Cortex of kidney (tissue), 1 donor: ENCODE results near the gene TIAM2.
"Not testable (repeated sequence)": the region's sequence is repeated elsewhere in the genome, so short reads cannot be mapped to it uniquely, and the experiment has no call there.

Source experiments
- DNase-seq: peaks from one replicate; lab custom pipeline; 2025; lab: John Stamatoyannopoulos, UW

Gene TIAM2

DNA sequence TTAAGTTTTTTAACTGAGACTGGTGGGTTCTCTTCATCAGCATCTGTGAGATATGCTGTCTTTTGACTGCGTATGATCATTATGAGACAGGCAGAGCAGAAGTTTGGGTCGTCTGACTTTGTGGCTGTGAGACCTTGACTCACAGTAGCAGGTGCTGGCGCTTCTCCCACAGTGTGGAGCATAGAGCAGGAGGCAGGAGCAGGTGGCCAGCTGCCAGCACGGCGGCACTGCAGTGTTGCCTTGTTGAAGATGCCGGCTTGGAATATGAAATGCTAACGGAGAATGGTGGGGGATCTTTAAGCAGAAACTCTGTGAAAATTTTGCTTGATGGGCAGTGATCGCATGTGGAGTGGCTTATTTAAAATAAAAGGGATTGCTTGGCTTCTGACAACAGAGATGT is 105.0 kb downstream of the TIAM2 start:
- no peak for DNase-seq

DNA sequence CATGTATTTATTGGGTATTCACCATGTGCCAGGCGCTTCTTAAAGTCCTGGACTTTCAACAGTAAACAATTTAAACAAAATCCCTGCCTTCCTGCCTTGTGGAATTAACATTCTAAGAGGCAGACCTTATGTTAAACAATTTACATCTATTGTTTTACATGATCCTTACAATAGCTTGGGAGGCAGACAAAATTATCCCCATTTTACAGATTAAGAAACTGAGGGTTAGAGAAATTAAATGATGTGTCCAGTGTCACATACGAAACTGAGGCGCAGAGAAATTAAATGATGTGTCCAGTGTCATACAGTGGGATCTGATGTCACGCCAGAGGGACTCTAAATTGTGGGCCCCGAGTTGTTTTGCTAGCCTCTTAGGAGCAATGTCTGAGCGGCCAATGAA is 105.5 kb downstream of the TIAM2 start:
- DNase-seq, result no peak

DNA sequence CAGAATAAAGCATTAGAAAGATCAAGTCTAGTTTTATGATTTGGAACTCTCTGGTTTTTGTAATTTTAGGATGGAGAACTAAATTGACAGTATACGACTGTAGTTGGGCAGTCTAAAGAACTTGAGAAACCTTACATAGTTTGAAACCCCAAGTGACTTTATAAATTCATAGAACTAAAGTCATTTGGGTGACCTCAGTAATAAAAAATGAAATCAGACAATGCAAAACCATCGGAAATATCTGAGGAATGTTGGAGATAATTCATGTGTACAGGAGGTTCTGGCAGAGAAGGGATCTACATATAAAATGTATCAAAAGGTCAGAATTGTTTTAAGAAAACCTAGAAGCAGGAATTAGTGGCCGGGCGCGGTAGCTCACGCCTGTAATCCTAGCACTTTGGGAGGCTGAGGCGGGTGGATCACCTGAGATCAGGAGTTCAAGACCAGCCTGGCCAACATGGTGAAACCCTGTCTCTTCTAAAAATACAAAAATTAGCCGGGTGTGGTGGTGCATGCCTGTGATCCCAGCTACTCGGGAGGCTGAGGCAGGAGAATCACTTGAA is 108.0 kb downstream of the TIAM2 start:
- not testable (repeated sequence) for DNase-seq

DNA sequence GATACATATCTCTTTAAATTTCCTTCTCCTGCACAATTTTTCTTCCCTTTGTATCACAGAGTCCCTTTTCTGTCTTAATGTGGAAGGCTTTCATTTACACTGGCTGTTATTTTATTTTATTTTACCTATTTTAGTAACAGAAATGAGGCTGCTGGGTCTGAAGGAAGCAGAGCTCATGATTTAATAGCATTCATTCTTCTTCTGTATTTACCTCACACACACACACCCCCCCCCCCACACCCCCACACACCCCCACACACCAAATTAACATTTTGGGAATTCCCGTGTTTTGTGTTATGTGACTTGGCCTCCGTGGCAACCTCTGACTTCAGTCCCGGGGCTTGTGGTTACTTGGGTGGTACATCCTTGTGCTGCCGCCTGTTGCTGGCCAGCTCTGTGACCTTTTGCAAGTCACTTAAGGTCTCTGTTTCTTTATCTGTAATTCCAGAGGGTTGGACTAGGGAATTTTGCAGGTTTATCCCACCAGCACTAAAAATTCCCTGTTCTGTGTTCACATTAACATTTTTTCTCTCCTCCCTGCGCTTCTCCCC is 108.8 kb downstream of the TIAM2 start:
- DNase-seq, result no peak

DNA sequence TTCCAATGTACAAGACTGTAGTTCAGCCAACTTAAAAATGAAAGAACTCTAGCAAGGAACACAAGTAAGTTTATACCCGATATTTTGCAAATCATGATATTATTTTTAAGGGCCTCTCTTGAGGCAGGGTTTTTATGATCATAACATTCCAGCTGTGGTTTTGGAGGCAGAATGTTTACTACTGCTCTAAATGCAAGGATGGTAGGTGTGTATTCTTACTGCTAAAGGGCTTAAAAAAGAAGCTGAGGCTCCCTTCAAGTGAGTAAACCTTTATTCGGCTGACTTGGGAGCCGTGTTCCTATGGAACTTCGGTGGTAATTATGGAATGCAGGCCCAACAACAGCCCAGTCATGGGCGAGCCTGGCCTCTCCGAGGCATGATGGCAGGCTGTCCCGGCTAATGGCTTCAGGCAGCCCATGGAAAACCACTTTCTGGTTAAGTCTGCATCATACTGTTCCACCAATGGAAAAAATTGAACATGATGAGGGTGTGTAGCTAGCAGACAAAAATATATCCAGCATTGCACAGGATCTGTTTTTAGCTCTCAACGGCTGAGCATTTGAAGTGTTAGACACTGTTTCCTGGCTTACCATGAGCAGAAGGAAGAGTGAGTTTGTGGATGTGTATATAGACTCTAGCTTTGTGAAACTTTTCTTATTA is 111.5 kb downstream of the TIAM2 start:
- DNase-seq, result no peak

DNA sequence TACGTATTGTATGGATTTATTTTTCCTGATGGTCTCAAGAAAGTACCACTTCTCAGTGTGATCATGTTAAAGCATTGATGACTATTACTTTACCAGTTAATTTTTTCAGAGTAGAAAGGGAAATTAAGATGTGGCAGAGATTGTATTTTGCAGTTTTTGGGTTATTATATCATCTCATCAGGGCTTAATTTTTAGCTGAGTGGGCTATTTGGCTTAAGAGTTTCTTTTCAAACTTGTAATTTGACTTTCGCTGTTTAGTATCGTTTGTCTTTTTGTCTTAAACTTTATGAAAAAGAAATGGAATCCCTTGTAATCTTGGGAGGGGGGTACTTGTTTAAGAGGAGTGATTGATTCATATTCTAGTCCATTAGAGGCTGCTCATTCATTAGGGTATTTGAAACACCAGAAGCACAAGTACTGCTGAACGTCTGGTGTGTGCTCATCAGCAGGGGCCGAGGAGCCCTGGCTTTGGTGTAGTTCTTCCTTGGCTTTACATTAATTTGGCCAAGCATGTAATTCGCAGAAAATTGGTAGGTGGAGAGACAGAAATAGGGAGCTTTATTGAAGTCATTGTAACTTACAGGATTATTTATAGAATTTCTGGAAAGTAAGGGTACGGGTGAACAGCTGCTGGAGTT is 112.4 kb downstream of the TIAM2 start:
- no peak for DNase-seq

DNA sequence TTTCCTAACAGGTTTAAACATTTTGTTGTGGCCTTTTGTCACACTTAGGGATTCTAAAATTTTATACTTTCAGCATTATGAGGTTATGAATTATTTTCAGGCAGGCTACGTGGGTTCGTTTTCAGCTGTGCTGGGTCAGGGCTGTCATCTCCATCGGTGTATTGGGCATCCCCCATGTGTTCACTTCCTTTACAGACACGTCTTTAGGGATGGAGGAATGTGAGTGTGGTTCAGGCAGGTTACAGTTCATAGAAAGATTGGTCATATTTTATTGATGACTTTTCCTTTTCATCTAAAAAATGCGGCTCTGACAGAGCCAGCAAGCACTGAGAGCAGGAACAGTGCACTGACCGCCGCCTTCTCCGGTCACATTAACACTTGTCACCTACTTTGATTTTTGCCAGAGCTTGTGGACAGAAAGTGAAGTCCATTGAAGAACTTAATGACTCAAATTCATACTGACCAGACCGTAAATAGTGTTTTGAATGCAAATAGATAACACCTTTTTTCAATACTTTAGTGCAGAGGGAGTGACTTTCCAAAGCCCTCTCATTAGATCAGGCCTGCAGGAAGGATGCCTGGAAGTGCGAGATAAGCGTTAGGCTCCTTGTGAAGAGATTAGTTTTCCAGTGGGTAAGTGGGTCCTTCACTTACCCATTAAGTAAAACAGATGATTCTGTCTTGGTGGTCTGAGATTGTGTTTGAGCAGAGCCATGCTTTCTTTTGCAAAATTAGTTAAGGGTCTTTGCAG is 113.1 kb downstream of the TIAM2 start:
- DNase-seq, result no peak

DNA sequence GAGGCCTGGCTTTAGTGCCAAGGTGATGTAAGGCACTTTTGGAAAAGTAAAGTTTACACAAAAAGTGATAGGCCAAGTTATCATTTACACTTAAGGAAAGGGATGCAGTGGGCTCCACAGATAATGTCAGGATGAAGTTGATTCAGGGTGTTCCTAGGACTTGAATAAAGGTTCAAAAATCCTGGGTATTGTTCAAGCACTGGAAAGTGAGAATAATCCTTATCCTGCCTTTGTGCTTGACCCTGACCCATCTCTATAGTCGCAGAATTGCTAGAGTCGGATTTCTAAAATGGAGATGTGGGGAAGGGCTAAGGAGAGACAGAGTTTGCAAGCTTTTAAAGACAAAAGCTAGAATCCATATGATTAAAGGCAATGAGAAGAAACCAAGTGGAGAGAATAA is 115.6 kb downstream of the TIAM2 start:
- no peak for DNase-seq

DNA sequence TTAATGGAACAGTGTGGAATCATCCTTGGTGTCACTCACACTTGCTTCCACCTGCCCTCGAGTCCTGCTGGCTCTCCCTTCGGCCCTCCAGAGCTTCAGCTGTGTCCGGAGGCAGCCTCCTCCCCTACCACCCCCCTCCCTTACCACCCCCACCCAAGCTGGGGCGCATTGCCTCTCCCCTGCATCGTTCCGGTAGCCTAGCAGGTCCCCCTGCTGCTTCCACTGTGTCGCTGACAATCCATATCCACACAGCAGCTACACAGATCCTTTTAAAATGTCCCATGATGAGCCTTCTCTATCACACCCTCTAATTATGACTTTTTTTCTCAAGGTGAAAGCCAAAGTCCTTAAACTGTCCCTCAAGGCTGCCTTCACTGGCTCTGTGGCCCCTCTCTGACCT is 117.6 kb downstream of the TIAM2 start:
- no peak for DNase-seq

DNA sequence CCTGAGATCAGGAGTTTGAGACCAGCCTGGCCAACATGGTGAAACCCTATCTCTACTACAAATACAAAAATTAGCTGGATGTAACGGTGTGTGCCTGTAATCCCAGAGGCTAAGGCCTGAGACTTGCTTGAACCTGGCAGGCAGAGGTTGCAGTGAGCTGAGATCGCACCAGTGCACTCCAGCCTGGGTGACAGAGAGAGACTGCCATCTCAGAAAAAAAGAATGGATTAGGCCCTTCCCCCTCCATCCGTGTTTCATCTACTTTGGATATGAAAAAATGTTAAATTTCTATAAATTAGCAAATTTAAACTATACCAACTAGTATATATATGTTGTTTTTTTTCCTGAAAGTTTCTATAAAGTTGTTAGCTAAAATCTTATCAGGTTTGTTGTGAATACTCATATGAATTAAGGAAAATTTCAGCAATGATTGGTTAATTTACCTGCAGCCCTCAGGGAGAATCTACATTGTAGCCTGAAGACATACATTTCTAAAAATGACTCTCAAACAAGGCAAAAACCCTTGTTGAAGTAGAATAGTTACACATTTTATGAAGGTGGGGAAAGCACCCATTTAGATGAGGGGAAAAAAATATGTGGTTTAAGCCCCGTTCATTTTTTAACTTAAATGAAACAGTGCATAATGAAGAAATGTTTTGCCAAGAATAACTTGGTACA is 120.9 kb downstream of the TIAM2 start:
- no peak for DNase-seq

DNA sequence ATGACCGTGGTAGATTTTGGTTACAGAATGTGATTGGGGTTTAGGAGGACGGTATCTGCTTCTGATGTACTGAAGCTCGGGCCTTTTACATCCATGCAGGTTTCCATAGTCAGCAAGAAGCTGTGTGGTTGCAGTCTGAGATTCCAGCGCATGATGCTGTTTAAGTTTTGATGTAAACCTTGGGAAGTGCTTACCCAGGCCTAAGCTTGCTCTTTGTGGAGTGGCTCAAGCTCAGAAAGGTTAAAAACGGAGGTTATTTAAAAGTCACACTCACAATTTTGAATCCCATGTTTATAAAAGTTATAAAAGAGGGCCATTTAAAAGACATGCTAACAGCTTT is 121.4 kb downstream of the TIAM2 start:
- DNase-seq, result no peak

DNA sequence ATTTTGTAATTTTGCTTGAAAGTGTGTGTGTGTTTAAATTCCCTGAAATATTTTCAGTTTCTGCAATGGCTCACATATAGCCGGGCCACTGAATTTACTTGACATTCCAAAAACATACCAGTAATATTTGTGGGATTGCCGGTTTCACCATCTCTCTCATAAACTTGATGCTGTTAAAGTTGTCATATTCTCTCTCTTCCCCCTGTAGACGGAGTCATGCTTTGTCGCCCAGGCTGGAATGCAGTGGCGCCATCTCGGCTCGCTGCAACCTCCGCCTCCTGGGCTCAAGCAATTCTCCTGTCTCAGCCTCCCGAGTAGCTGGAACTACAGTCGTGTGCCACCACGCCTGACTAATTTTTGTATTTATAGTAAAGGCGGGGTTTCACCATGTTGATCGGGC is 122.1 kb downstream of the TIAM2 start:
- no peak for DNase-seq

DNA sequence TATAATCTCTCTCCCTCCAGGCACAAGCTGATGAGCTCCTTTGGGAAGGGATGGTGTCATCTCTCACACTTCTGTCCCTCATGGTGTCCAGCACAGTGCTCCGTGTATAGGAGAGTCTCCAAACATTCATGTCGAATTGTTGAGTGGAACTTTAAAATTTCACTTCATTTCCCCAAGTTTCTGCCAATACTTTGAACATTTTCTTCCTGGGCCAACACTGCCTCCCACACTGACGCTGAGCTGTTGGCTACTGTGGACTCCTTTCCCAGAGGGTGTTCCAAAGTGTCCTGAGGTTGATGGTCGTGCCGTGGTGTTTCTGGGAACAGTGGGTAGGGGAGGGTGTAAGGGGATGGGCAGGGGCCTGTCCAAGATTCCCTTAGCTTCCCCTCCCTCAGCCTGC is 122.7 kb downstream of the TIAM2 start:
- no peak for DNase-seq

DNA sequence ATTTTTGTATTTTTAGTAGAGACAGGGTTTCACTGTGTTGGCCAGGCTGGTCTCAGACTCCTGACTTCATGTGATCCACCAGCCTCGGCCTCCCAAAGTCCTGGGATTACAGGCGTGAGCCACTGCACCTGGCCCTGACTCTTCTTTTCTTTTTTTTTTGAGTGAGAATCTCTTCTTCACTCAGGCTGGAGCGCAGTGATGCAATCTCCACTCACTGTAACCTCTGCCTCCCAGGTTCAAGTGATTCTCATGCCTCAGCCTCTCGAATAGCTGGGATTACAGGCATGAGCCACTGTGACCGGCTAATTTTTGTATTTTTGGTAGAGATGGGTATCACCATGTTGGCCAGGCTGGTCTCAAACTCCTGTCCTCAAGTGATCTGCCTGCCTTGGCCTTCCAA is 124.1 kb downstream of the TIAM2 start:
- not testable (repeated sequence) for DNase-seq

DNA sequence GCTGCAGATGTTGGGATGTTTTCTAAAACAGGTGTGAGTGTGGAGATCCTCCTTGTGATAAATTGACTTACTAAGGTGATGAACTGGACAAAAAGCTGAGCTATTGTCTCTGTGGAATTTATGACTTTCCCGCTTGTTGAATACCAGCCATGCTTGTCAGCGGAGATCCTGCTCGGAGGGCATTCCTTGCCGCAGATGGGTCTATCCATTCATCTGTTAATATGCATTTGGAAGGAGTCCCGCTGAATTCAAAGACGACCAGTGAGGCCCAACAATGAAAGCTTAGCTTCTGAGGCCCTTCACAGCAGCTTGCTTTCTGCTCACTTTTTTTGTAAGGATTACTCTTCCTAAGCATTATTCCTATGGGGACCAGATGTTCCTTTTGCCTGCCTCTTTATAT is 124.9 kb downstream of the TIAM2 start:
- DNase-seq, result no peak

DNA sequence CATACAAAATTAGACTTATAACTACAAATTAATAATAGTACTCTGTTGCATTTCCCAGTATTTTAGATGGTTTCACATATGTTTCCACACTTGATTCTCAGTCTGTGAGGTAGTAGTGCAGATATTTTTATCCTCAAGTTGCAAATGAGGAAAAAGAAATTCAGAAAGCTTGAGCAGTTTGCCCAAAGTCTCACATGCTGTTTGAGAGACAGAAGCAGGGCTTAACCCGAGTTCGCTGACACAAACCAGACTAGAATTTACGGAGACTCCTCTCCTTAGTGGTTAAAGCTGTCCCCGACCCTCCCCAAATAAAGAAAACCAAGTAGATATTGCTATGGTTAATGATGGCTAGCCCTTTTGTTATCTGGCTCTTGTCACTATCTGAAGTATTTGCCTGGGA is 126.2 kb downstream of the TIAM2 start:
- DNase-seq, result no peak

DNA sequence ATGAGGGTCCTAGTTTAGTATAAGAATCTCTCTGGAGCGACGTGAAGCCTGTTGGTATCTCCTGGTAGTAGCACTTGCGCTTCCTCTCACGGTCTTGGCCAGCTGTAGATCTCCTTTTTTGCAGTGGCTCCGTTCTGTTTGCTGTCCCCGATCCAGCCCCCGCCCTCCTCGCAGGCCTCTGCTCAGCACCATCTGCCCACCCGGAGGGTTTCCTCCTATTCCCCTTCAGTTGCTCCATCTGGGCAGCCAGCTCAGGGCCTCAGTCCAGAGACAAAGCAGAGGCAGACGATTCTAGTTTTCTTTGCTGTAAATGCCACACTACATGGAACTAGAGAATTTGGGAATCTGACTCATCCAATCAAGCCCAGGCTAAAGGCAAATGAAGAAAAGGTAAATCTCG is 126.6 kb downstream of the TIAM2 start:
- DNase-seq, result no peak

DNA sequence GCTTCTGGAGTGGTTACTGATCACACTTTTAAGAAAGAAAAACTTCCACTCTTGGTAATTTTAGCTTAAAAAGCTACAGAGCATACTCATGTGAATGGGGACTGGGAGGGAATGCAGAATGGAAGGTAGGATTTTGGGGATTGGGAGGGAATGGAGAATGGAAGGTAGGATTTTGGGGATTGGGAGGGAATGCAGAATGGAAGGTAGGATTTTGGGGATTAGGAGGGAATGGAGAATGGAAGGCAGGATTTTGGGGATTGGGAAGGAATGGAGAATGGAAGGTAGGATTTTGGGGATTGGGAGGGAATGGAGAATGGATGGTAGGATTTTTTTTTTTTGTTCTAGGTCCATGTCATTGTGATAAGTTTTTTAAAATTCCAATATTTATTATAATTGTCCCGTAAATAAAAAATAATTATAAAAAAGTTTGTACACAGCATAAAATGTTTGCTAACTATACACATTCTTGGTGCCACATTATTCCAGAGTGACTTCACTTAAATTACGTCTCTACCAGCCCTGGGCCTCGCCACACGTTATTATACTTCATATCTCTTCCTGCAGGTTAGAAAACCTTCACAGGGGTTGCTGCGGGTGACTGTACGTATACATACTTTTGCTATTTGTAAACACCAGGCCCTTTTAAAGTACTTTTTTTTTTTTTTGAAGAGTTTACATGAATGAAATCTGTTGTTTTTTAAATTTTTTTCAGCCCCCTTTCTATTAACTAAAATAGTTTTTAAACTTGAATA is 127.3 kb downstream of the TIAM2 start:
- no peak for DNase-seq

DNA sequence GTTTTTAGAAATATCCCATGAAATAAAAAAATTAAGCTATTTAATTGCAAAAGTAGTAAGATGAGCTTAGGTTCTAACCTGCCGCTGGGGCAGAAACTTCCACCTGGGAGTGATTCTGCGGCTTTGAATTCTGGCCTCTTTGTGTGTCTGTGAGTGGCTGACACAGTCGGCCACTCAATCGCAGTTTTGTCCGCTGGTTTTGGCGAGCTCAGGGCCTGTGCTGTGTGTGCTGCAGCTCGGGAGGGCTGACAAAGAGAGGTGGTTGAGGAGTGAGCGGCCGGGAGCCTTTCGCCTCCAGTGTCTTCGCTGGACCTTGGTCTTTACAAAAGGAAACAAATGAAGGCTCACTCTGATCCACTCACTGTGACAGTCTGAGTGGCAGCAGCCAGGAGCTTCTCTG is 128.4 kb downstream of the TIAM2 start:
- no peak for DNase-seq

DNA sequence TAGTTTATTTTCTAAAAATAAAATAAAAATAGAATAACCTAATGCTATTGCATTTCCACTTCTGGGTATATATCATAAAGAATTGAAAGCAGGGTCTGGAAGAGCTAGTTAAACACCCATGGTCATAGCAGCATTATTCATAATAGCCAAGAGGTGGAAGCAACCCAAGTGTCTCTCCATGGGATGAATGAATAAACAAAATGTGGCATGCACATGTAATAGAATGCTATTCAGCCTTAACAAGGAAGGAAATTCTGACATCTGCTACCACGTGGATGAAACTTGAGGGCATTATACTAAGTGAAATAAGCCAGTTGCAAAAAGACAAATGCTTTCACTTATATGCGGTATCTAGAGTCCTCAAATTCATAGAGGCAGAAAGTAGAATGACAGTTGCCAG is 130.8 kb downstream of the TIAM2 start:
- DNase-seq, result no peak

DNA sequence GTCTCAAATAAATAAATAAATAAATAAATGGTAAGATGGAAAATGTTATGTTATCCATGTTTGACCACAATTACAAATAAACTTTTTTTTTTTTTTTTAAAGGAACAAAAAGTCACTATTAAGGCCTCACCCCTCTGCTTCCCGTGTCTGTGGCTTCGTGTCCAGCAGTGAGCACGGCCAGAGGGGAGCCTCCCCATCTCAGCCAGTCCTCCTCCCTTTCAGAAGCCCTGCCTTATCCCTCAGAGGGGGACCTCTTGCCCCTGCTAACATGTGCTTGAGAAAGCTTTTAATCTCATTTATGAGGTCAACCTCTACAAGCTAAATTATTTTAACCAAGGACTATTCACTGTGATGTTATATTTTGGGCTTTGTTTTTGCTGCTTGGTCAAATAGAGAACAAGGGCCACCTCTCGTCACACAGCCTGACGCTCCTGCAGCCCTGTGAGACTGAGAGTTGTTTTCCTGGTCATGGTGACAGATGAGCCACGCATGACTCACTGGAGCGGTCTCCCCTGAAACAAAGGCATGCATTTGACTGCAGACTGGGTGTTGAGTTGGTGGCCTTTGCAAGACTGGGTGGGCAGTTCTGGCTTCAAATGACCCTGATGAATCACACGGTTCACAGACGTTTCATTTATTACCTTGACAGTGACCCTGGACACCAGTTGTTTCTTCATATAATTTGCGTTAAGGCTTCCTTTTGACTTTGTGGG is 131.8 kb downstream of the TIAM2 start:
- DNase-seq, result no peak
